Activated T-helper 1 cell treated with anti-CD3 and anti-CD28 coated beads, Interleukin-12 subunit alpha, Interleukin-12 subunit beta, Interleukin-2, Interleukin-4 antibody, amounts not matched to agents 30 ng/mL and 10 ng/mL and 1 ng/mL, durations not matched to agents 14 hours and 24 hours and 36 hours (primary cell): ENCODE measurements around the gene ITLN1. TPM values are rescaled to one million over a fixed set of nuclear protein-coding genes. Genes with fewer than 3 reads are reported as not detected.

Experiments
- DNase-seq: peaks from one replicate; pipeline ENCODE4 v3.0.0; 2021; ENCODE audit warnings: low spot score
- H3K27ac Mint-ChIP-seq: one replicate; pipeline ENCODE4 v1.8.0; 2021; ENCODE audit warnings: mild to moderate bottlenecking, mixed read lengths
- H3K27me3 Mint-ChIP-seq: one replicate; pipeline ENCODE4 v1.8.0; 2022; ENCODE audit warnings: mild to moderate bottlenecking, moderate library complexity, mixed read lengths; ENCODE audit not compliant: insufficient read depth
- H3K36me3 Mint-ChIP-seq: one replicate; pipeline ENCODE4 v1.8.0; 2021; ENCODE audit warnings: low read depth, mixed read lengths
- H3K4me1 Mint-ChIP-seq: one replicate; pipeline ENCODE4 v1.8.0; 2021; ENCODE audit warnings: low read depth, mixed read lengths
- H3K4me3 Mint-ChIP-seq: one replicate; pipeline ENCODE4 v1.8.0; 2021; ENCODE audit warnings: mild to moderate bottlenecking, moderate library complexity, mixed read lengths
- H3K9me3 Mint-ChIP-seq: one replicate; pipeline ENCODE4 v1.8.0; 2021; ENCODE audit warnings: mixed read lengths
- intact Hi-C: fragments of 100-400 bp; cut with micrococcal nuclease; formaldehyde crosslinking; loops from one replicate; pipeline ENCODE4 v1.15.1; 2024
- total RNA-seq: library from RNA; stranded (reverse); gene quantifications from 2 replicates; pipeline ENCODE4 v1.2.3, GENCODE V29; 2022

ITLN1 gene
- total RNA-seq, 1 donor from 2014 or later = not detected

GRCh38 chr1:160841079-160841478 is 43.9 kb downstream of the ITLN1 start:
- H3K36me3 Mint-ChIP-seq = peaks cover 7% of the 10 kb centered on the region
- DNase-seq = no peak
- H3K27ac Mint-ChIP-seq = no peak overlapping the region
- no peaks in the 10 kb centered on the region for H3K9me3 Mint-ChIP-seq
- intact Hi-C loops = no loop called here
- no peak overlapping the region for H3K4me3 Mint-ChIP-seq
- peaks cover 46% of the 10 kb centered on the region for H3K4me1 Mint-ChIP-seq
- H3K27me3 Mint-ChIP-seq = no peaks in the 10 kb centered on the region

- DNase-seq = no peak
- intact Hi-C loops = loop anchor here (5.0 kb wide), 1 partner anchor 258 kb away; the partner anchor contains the start of gene KLHDC9
- no peak overlapping the region for H3K27ac Mint-ChIP-seq
- no peaks in the 10 kb centered on the region for H3K9me3 Mint-ChIP-seq
- H3K27me3 Mint-ChIP-seq = no peaks in the 10 kb centered on the region
- peaks cover 5% of the 10 kb centered on the region for H3K36me3 Mint-ChIP-seq
- no peak overlapping the region for H3K4me3 Mint-ChIP-seq
- H3K4me1 Mint-ChIP-seq = peaks cover 59% of the 10 kb centered on the region
Observed at GRCh38 chr1:160839746-160840145, 45.2 kb downstream of the ITLN1 start.

- peak overlapping the region; percentile 68 for H3K27ac Mint-ChIP-seq
- no peak for DNase-seq
- no peaks in the 10 kb centered on the region for H3K27me3 Mint-ChIP-seq
- intact Hi-C loops = loop anchor here (1.0 to 5.0 kb wide), 3 partner anchors 23 to 258 kb away; partner anchors contain the start of genes CD244, KLHDC9 and LY9
- no peak overlapping the region for H3K4me3 Mint-ChIP-seq
- H3K9me3 Mint-ChIP-seq = no peaks in the 10 kb centered on the region
- peaks cover 61% of the 10 kb centered on the region for H3K4me1 Mint-ChIP-seq
- H3K36me3 Mint-ChIP-seq = peaks cover 2% of the 10 kb centered on the region
Observed at GRCh38 chr1:160838888-160839287, 46.1 kb downstream of the ITLN1 start.

GRCh38 chr1:160837558-160838205 is 47.3 kb downstream of the ITLN1 start:
- Mint-ChIP-seq H3K9me3 (no peaks in the 10 kb centered on the region), H3K27me3 (no peaks in the 10 kb centered on the region), H3K4me3 (peak overlapping the region; percentile 47), H3K36me3 (peaks cover under 1% of the 10 kb centered on the region), H3K4me1 (peaks cover 61% of the 10 kb centered on the region), H3K27ac (peak overlapping the region; percentile 94)
- DNase-seq = peak; percentile 79
- intact Hi-C loops = loop anchor here (1.0 to 5.0 kb wide), 4 partner anchors 25 to 260 kb away; partner anchors contain the start of genes CD244, KLHDC9 and LY9

- no peaks in the 10 kb centered on the region for H3K27me3 Mint-ChIP-seq
- no peaks in the 10 kb centered on the region for H3K36me3 Mint-ChIP-seq
- no peak for DNase-seq
- no peaks in the 10 kb centered on the region for H3K9me3 Mint-ChIP-seq
- no peak overlapping the region for H3K4me3 Mint-ChIP-seq
- intact Hi-C loops = loop anchor here (1.0 to 5.0 kb wide), 2 partner anchors 154 to 260 kb away; partner anchors contain the start of gene KLHDC9
- H3K27ac Mint-ChIP-seq = peak overlapping the region; percentile 86
- peaks cover 55% of the 10 kb centered on the region for H3K4me1 Mint-ChIP-seq
Observed at GRCh38 chr1:160836981-160837557, 47.9 kb downstream of the ITLN1 start.

- Mint-ChIP-seq H3K4me1 (peaks cover 55% of the 10 kb centered on the region), H3K36me3 (no peaks in the 10 kb centered on the region), H3K27me3 (no peaks in the 10 kb centered on the region), H3K9me3 (no peaks in the 10 kb centered on the region), H3K4me3 (no peak overlapping the region), H3K27ac (peak overlapping the region; percentile 86)
- intact Hi-C loops = loop anchor here (5.0 kb wide), 1 partner anchor 261 kb away; the partner anchor contains the start of gene KLHDC9
- DNase-seq = no peak
Observed at GRCh38 chr1:160836561-160836960, 48.4 kb downstream of the ITLN1 start.

GRCh38 chr1:160835751-160836150 is 49.2 kb downstream of the ITLN1 start:
- no peak overlapping the region for H3K27ac Mint-ChIP-seq
- H3K9me3 Mint-ChIP-seq = no peaks in the 10 kb centered on the region
- no peak for DNase-seq
- H3K4me3 Mint-ChIP-seq = no peak overlapping the region
- peaks cover 55% of the 10 kb centered on the region for H3K4me1 Mint-ChIP-seq
- intact Hi-C loops = loop anchor here (1.0 to 5.0 kb wide), 6 partner anchors 42 to 262 kb away; partner anchors contain the start of gene KLHDC9
- H3K27me3 Mint-ChIP-seq = no peaks in the 10 kb centered on the region
- no peaks in the 10 kb centered on the region for H3K36me3 Mint-ChIP-seq

GRCh38 chr1:160834945-160835565 is 49.9 kb downstream of the ITLN1 start:
- Mint-ChIP-seq H3K27me3 (no peaks in the 10 kb centered on the region), H3K4me3 (no peak overlapping the region), H3K4me1 (peaks cover 61% of the 10 kb centered on the region), H3K27ac (no peak overlapping the region), H3K36me3 (no peaks in the 10 kb centered on the region), H3K9me3 (no peaks in the 10 kb centered on the region)
- peak; percentile 18 for DNase-seq
- intact Hi-C loops = loop anchor here (1.0 to 5.0 kb wide), 6 partner anchors 42 to 262 kb away; partner anchors contain the start of gene KLHDC9

GRCh38 chr1:160830321-160831153 is 54.4 kb downstream of the ITLN1 start:
- no peaks in the 10 kb centered on the region for H3K9me3 Mint-ChIP-seq
- peak; percentile 65 for DNase-seq
- H3K36me3 Mint-ChIP-seq = peaks cover 1% of the 10 kb centered on the region
- peaks cover 3% of the 10 kb centered on the region for H3K27me3 Mint-ChIP-seq
- peaks cover 26% of the 10 kb centered on the region for H3K4me1 Mint-ChIP-seq
- no peak overlapping the region for H3K27ac Mint-ChIP-seq
- no peak overlapping the region for H3K4me3 Mint-ChIP-seq
- intact Hi-C loops = loop anchor here (1.0 kb wide), 4 partner anchors 48 to 149 kb away; no protein-coding TSS in a partner anchor

- Mint-ChIP-seq H3K36me3 (peaks cover 1% of the 10 kb centered on the region), H3K27me3 (peaks cover 3% of the 10 kb centered on the region), H3K4me3 (no peak overlapping the region), H3K27ac (no peak overlapping the region), H3K4me1 (peaks cover 18% of the 10 kb centered on the region), H3K9me3 (no peaks in the 10 kb centered on the region)
- intact Hi-C loops = loop anchor here (1.0 kb wide), 4 partner anchors 47 to 148 kb away; no protein-coding TSS in a partner anchor
- no peak for DNase-seq
Observed at GRCh38 chr1:160829766-160830165, 55.2 kb downstream of the ITLN1 start.

- Mint-ChIP-seq H3K4me3 (no peak overlapping the region), H3K27ac (no peak overlapping the region), H3K27me3 (peaks cover 3% of the 10 kb centered on the region), H3K9me3 (no peaks in the 10 kb centered on the region), H3K4me1 (peaks cover 9% of the 10 kb centered on the region), H3K36me3 (peaks cover 4% of the 10 kb centered on the region)
- intact Hi-C loops = no loop called here
- no peak for DNase-seq
Observed at GRCh38 chr1:160827418-160827817, 57.6 kb downstream of the ITLN1 start.

GRCh38 chr1:160826546-160826945 is 58.4 kb downstream of the ITLN1 start:
- no peak overlapping the region for H3K27ac Mint-ChIP-seq
- intact Hi-C loops = no loop called here
- H3K4me3 Mint-ChIP-seq = no peak overlapping the region
- peaks cover 3% of the 10 kb centered on the region for H3K27me3 Mint-ChIP-seq
- peaks cover 4% of the 10 kb centered on the region for H3K36me3 Mint-ChIP-seq
- H3K9me3 Mint-ChIP-seq = no peaks in the 10 kb centered on the region
- peaks cover 9% of the 10 kb centered on the region for H3K4me1 Mint-ChIP-seq
- no peak for DNase-seq
